ENCODE measurements around the gene DUSP7.

DNA sequence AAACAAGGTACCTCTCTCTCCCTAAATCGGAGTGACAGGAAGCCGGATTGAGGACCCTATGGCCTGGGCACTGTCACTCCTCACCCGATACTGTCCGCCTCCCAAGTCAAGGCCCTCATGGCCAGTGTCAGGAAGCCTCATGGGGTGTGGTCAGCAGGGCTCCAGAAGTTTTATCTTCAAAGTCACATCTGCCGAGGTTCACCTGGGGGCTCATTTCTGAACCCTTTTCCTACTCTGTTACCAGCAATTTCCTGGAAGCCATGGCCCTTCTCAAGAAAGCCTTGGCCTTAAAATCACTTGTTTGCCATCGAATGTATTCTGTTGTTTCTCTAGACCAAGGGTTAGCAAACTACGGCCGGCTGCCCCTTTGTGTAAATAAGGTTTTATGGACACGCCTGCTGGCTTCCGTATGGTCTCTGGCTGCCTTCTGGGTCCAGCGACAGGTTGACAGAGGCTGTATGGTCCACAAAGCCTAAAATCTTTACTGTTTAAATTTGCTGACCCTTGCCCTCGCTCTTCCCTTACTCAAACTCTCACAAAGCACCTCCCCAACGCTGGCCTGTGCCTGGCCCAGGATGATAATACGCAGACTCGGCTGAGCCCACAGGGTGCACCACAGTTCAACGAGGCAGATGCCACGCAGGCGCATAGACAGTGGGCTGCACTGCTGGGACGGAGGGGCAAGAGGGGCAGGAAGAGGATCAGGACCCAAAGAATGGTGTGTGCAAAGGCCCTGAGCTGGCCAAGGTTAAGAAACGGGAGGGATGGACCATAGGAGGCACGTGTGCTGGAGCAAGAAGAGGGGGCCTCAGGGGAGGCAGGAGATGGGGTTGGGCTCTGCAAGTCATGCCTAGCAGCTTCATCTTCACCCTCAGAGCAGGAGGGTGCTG is 24.7 kb upstream of the DUSP7 start:
- TF ChIP-seq CTCF (conservative IDR thresholded peaks at IDR 0.05 in 1 of 2, IDR thresholded peaks at IDR 0.05 in 1 of 2; ENCODE audit: extremely low read depth in 1 of 2, insufficient read depth in 1 of 2, low read depth in 1 of 2, low read length in 2 of 2) (no peak), EZH2 (IDR thresholded peaks at IDR 0.05; ENCODE audit: borderline replicate concordance, low read length) (no peak)
